Measurements from ENCODE around the gene MTA3. TPM values are rescaled to one million over a fixed set of nuclear protein-coding genes. Genes with fewer than 3 reads are reported as not detected.

Gene MTA3
- total RNA-seq, 1 donor from 2014 or later: 34.3 TPM

GRCh38 chr2:42800981-42801380, 232.5 kb downstream of the MTA3 start:
- Histone ChIP-seq H3K4me3 (no peak overlapping the region), H3K27ac (no peak overlapping the region), H3K4me1 (peaks cover 3% of the 10 kb centered on the region), H3K36me3 (no peaks in the 10 kb centered on the region), H3K27me3 (no peaks in the 10 kb centered on the region), H3K9me3 (no peaks in the 10 kb centered on the region)
- ATAC-seq (peak; percentile 43), DNase-seq (no peak)
- no peak for TF ChIP-seq CTCF (IDR thresholded peaks at IDR 0.05)
- intact Hi-C loops (cut with DNase I): no loop called here

- intact Hi-C loops (cut with DNase I): no loop called here
- H3K27ac ChIP-seq: no peak overlapping the region
- DNase-seq: no peak
Measured at GRCh38 chr2:42801381-42801780, 232.9 kb downstream of the MTA3 start.

GRCh38 chr2:42802150-42802549, 233.7 kb downstream of the MTA3 start:
- no peaks in the 10 kb centered on the region for H3K4me1 ChIP-seq
- TF ChIP-seq CTCF (IDR thresholded peaks at IDR 0.05): no peak
- no peak overlapping the region for H3K27ac ChIP-seq
- DNase-seq (no peak), ATAC-seq (no peak)
- H3K9me3 ChIP-seq: no peaks in the 10 kb centered on the region
- no peaks in the 10 kb centered on the region for H3K27me3 ChIP-seq
- no peak overlapping the region for H3K4me3 ChIP-seq
- H3K36me3 ChIP-seq: no peaks in the 10 kb centered on the region
- intact Hi-C loops (cut with DNase I): no loop called here

More at GRCh38 chr2:42801381-42801780, 232.9 kb downstream of the MTA3 start:
- H3K9me3 ChIP-seq: no peaks in the 10 kb centered on the region
- no peak for TF ChIP-seq CTCF (IDR thresholded peaks at IDR 0.05)
- H3K36me3 ChIP-seq: no peaks in the 10 kb centered on the region
- H3K4me3 ChIP-seq: no peak overlapping the region
- ATAC-seq: no peak
- H3K27me3 ChIP-seq: no peaks in the 10 kb centered on the region
- peaks cover under 1% of the 10 kb centered on the region for H3K4me1 ChIP-seq

DNA sequence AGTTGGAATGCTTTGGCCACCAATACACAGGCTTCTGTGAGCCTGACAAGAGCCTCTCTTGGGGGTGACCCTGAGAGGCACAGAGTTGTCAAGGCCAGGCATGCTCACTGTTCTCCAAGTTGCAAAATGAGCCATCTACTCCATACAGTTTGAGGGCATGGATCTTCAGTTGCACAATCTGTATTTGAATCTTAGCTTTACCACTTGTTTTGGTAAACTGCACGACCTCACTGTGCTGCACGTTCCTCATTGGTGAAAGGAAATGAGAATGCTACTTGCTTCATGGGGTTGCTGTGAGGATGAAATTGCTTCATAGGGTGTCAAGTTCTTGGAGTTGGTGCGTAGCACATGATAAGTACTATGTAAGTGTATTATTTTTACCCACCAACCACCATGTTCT, 235.9 kb downstream of the MTA3 start:
- Histone ChIP-seq H3K36me3 (no peaks in the 10 kb centered on the region), H3K9me3 (no peaks in the 10 kb centered on the region), H3K4me1 (peaks cover 5% of the 10 kb centered on the region), H3K27me3 (no peaks in the 10 kb centered on the region), H3K27ac (no peak overlapping the region), H3K4me3 (no peak overlapping the region)
- no peak for TF ChIP-seq CTCF (IDR thresholded peaks at IDR 0.05)
- ATAC-seq (peak; percentile 58), DNase-seq (no peak)
- intact Hi-C loops (cut with DNase I): no loop called here

GRCh38 chr2:42804891-42805290, 236.5 kb downstream of the MTA3 start:
- H3K36me3 ChIP-seq: no peaks in the 10 kb centered on the region
- intact Hi-C loops (cut with DNase I): no loop called here
- no peaks in the 10 kb centered on the region for H3K27me3 ChIP-seq
- no peak for ATAC-seq
- H3K4me1 ChIP-seq: peaks cover 5% of the 10 kb centered on the region
- H3K4me3 ChIP-seq: no peak overlapping the region
- H3K9me3 ChIP-seq: no peaks in the 10 kb centered on the region
- no peak overlapping the region for H3K27ac ChIP-seq
- no peak for DNase-seq
- no peak for TF ChIP-seq CTCF (IDR thresholded peaks at IDR 0.05)

Other genes with a start within 250 kb of the MTA3 start
- 80.7 TPM for gene COX7A2L, start 207.4 kb upstream of the MTA3 start, total RNA-seq
- gene KCNG3, start 74.7 kb upstream of the MTA3 start, total RNA-seq: 1.3 TPM
- 1.1 TPM for gene OXER1, start 195.5 kb downstream of the MTA3 start, total RNA-seq
- 6.4 TPM for gene HAAO, start 224.0 kb downstream of the MTA3 start, total RNA-seq

Data from upper lobe of right lung (tissue), 1 donor.